ENCODE results near the gene ZCCHC18. TPM values are rescaled to one million over a fixed set of nuclear protein-coding genes. Genes with fewer than 3 reads are reported as not detected.

ZCCHC18 gene
- total RNA-seq, 1 experiment from 2014 or later = 1.5 TPM

DNA sequence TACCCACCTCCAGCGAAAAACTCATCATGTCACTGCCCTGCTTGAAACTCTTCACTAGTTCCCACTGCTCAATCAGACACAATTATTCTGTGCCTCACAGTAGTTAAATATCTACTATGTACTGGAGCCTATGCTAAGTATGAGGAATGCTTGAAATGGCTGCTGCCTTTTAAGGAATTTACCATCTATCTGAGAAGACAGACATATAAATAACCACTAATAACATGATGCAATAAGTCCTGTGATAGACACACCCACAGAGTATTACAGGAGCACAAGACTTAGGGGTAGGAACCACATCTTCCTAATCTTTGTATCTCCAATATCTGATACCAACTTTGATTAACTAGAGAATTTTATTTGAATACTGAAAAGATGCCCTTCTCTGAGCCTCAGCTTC is 23.4 kb downstream of the ZCCHC18 start:
- H3K23ac ChIP-seq (ENCODE audit: insufficient read length, low read depth, low read length) = no peak overlapping the region
- H3K23me2 ChIP-seq (ENCODE audit: insufficient read length, low read depth, low read length, poor library complexity, severe bottlenecking) = no peaks in the 10 kb centered on the region
- Mint-ChIP-seq H3K27me3 (ENCODE audit: low read depth) (no peaks in the 10 kb centered on the region; the same call in 1 of the 2 replicates), H3K9me3 (peaks cover 0 to 62% of the 10 kb centered on the region in 2 experiments; a peak in 3 of 5 replicates), H3K27ac (no peak overlapping the region), H3K4me1 (no peaks in the 10 kb centered on the region), H3K4me3 (no peak overlapping the region), H3K36me3 (ENCODE audit: insufficient read depth in 1 of 3, low read depth in 3 of 3) (no peaks in the 10 kb centered on the region)
- H3K18ac ChIP-seq (ENCODE audit: insufficient read length, low read depth, low read length) = no peak overlapping the region
- no peak overlapping the region for H2BK5ac ChIP-seq (ENCODE audit: insufficient read length, low read length)
- no peak overlapping the region for H3K9ac ChIP-seq (ENCODE audit: extremely low read depth, insufficient read length, low read length)
- no peaks in the 10 kb centered on the region for H3K27me3 ChIP-seq (ENCODE audit: insufficient read depth, low read length)
- no peak overlapping the region for H3K14ac ChIP-seq (ENCODE audit: insufficient read depth, low read length)
- H2BK20ac ChIP-seq (ENCODE audit: low read depth, low read length, poor library complexity, severe bottlenecking) = no peak overlapping the region
- TF ChIP-seq, protein P1, sequence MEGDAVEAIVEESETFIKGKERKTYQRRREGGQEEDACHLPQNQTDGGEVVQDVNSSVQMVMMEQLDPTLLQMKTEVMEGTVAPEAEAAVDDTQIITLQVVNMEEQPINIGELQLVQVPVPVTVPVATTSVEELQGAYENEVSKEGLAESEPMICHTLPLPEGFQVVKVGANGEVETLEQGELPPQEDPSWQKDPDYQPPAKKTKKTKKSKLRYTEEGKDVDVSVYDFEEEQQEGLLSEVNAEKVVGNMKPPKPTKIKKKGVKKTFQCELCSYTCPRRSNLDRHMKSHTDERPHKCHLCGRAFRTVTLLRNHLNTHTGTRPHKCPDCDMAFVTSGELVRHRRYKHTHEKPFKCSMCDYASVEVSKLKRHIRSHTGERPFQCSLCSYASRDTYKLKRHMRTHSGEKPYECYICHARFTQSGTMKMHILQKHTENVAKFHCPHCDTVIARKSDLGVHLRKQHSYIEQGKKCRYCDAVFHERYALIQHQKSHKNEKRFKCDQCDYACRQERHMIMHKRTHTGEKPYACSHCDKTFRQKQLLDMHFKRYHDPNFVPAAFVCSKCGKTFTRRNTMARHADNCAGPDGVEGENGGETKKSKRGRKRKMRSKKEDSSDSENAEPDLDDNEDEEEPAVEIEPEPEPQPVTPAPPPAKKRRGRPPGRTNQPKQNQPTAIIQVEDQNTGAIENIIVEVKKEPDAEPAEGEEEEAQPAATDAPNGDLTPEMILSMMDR (conservative IDR thresholded peaks at IDR 0.05) = no peak
- no peak overlapping the region for H3K56ac ChIP-seq (ENCODE audit: insufficient read length, low read depth, low read length)
- no peak overlapping the region for H3K4me2 ChIP-seq (ENCODE audit: insufficient read depth, insufficient read length, low read length)
- H2BK120ac ChIP-seq (ENCODE audit: low read depth, low read length, poor library complexity, severe bottlenecking) = no peak overlapping the region
- no peak overlapping the region for H2AFZ ChIP-seq (ENCODE audit: low read length)
- no peak overlapping the region for H2BK12ac ChIP-seq (ENCODE audit: insufficient read length, low read depth, low read length)
- no peak overlapping the region for H3T11ph ChIP-seq (ENCODE audit: low read length)
- H3K79me1 ChIP-seq (ENCODE audit: insufficient read depth, low read depth, low read length, poor library complexity, severe bottlenecking) = no peaks in the 10 kb centered on the region
- H2AK5ac ChIP-seq (ENCODE audit: insufficient read length, low read length) = no peak overlapping the region
- H4K8ac ChIP-seq (replicated peaks; ENCODE audit: insufficient read length, low read depth, low read length) = no peak overlapping the region
- WGBS (ENCODE audit: extremely low coverage, insufficient read length, low lambda C conversion rate) = no CpG with 5 or more reads among the region's 1 CpG
- no peaks in the 10 kb centered on the region for H3K4me1 ChIP-seq (ENCODE audit: insufficient read depth, low read length)
- H3K27ac ChIP-seq (ENCODE audit: insufficient read length, low read depth, low read length) = no peak overlapping the region
- no peak overlapping the region for H4K5ac ChIP-seq (ENCODE audit: insufficient read length, low read depth, low read length)
- no peak overlapping the region for H2BK15ac ChIP-seq (ENCODE audit: low read depth, low read length)
- H4K91ac ChIP-seq (ENCODE audit: insufficient read length, low read depth, low read length) = no peak overlapping the region
- no peak for DNase-seq
- no peak overlapping the region for H3K4ac ChIP-seq (ENCODE audit: low read depth, low read length)
- no peaks in the 10 kb centered on the region for H4K20me1 ChIP-seq (ENCODE audit: control insufficient read depth, insufficient read depth, insufficient read length)
- no peaks in the 10 kb centered on the region for H3K79me2 ChIP-seq (ENCODE audit: insufficient read depth, low read length)
- peaks cover 10% of the 10 kb centered on the region for H3K9me3 ChIP-seq (ENCODE audit: control insufficient read depth, low read depth, low read length)
